ENCODE measurements around the gene ANGEL1. TPM values are rescaled to one million over a fixed set of nuclear protein-coding genes. Genes with fewer than 3 reads are reported as not detected.

The ANGEL1 gene
- total and polyA plus RNA-seq, 2 of the 13 experiments (the other 11 are each of a cell fraction or from before 2014, with no cell fraction given), result 14.3 to 20.1 TPM

DNA sequence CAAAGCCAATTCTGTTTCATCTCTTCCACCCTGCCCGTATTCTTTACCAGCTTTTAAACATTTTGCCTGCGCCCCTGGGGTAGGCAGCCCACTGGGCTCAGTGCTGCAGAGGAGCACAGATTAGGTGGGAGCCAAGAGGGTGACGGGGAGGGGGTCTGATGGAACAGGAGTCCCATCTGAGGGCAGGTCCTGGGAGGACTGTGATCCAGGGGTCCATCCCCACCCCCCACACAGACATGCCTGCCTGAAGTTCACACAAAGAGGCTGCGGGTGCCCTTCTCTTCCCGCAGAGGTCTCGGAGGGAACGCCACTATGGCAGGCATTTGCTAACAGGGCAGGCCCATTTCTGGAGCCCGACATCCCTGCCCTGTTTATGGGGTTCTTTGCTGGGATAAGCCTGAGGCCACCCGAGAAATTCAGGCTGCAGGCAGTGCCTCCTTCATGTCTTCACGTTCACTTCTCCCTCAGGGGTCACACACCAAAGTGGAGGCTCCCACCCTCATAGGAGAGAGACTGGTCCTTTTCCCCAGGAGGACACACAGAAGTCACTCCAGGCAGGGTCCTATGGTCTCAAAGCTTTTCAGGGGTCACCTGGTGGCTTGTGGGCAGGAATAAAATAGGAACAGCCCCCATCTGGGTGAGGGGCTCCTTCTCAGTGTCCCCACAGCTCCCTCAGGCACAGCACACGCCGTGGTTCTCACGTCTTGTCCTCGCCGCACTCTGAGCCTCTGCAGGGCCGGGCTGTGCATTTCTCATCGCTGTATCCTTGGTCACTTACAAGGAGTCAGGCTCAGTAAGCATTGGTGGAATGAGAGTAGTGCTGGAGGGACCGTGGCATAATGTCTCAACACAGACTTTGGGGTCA lies 38.5 kb downstream of the ANGEL1 start (continued):
- TF ChIP-seq MYNN (CRISPR knock-in tag; IDR thresholded peaks at IDR 0.05; ENCODE audit: low read depth), result no peak
- TF ChIP-seq, protein P1, sequence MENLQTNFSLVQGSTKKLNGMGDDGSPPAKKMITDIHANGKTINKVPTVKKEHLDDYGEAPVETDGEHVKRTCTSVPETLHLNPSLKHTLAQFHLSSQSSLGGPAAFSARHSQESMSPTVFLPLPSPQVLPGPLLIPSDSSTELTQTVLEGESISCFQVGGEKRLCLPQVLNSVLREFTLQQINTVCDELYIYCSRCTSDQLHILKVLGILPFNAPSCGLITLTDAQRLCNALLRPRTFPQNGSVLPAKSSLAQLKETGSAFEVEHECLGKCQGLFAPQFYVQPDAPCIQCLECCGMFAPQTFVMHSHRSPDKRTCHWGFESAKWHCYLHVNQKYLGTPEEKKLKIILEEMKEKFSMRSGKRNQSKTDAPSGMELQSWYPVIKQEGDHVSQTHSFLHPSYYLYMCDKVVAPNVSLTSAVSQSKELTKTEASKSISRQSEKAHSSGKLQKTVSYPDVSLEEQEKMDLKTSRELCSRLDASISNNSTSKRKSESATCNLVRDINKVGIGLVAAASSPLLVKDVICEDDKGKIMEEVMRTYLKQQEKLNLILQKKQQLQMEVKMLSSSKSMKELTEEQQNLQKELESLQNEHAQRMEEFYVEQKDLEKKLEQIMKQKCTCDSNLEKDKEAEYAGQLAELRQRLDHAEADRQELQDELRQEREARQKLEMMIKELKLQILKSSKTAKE (CRISPR knock-in tag; IDR thresholded peaks at IDR 0.05; ENCODE audit: borderline replicate concordance), result no peak

DNA sequence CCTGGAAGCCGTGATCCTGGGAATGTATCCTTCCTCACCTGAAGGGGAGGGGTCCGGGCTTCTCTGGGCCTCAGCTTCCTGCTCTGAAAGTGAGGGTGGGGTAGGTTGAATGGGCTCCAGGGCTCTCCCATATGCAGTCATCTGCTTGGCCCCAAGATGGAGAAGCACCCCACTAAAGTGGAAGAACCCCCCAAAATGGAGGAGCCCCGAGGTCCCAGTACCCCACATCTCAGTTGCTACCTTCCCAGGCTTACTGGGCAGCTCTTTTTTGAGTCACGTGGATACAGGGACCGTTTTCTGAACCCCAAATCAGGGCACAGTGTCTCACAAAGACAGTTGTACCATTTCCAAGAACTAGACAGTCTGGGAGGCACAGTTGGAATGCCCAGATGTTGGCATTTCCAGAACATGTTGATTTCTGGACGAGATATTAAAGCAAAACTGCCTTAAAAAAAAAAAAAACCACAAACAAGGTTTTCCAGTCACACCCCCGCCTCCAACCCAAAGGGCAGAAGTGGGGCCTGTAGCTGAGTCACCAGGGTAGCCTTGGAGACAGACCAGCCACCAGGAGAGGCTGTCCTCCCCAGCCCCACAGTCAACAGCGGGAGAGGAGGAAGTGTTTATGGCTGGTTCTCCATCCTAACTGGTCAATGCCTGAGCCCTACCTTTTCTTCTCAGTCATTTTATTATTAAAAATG lies 39.3 kb downstream of the ANGEL1 start:
- WGBS (ENCODE audit: low lambda C conversion rate), result 0% methylated on average over 7 of the region's 8 CpGs
- FAIRE-seq (no peak), ATAC-seq (peak; percentile 49), DNase-seq (ENCODE audit: low spot score) (peak; percentile 41)
- intact Hi-C loops (cut with micrococcal nuclease; ENCODE audit: unreplicated experiment), result no loop called here
- Histone ChIP-seq H2AFZ (ENCODE audit: low read length) (peak overlapping the region; percentile 23), H3K4me2 (ENCODE audit: low read depth, low read length) (peak overlapping the region; percentile 86), H3K36me3 (replicated peaks in 1 of 2; ENCODE audit: control insufficient read depth in 1 of 2, insufficient read depth in 2 of 2, low read length in 2 of 2) (no peaks in the 10 kb centered on the region), H3K27me3 (ENCODE audit: control insufficient read depth in 1 of 2, insufficient read depth in 2 of 2, low read length in 2 of 2) (peaks cover 0 to 8% of the 10 kb centered on the region in 2 experiments; a peak in 1 of 5 replicates), H3K9ac (ENCODE audit: insufficient read depth, low read depth, low read length) (no peak overlapping the region), H3K9me3 (ENCODE audit: low read length) (no peaks in the 10 kb centered on the region), H3K4me1 (ENCODE audit: insufficient read depth, low read length) (peaks cover 29% of the 10 kb centered on the region), H4K20me1 (ENCODE audit: insufficient read depth, low read length) (no peaks in the 10 kb centered on the region), H3K27ac (ENCODE audit: extremely low read length, insufficient read depth, low read length) (no peak overlapping the region), H3K4me3 (replicated peaks in 1 of 3; ENCODE audit: insufficient read depth in 1 of 3, low read depth in 2 of 3, low read length in 3 of 3) (peak overlapping the region in 2 of 3 experiments; percentile 23 to 61; a peak in 2 of 6 replicates), H3K79me2 (ENCODE audit: insufficient read depth, low read length) (no peaks in the 10 kb centered on the region)
- CTCF ChIA-PET (ENCODE audit: low intra/inter-chr PET ratio, low total read pairs), result no interaction called here
- BruUV-seq (replicated peaks), result no TSS peak
- POLR2A ChIA-PET, result interaction anchor here (1.3 to 1.4 kb wide), 2 partner anchors 11 to 12 kb away, joined by 4 to 5 read pairs; partner anchors contain the start of gene VASH1
- in situ Hi-C loops (cut with HindIII; ENCODE audit: extremely low pct_ligation_motif_present, low pct_unique_long_range_greater_than_20kb), result no loop called here
- TF ChIP-seq GABPB1 (CRISPR knock-in tag; IDR thresholded peaks at IDR 0.05), result 0 out of 2 replicates have a peak, but pooled peaks have one; percentile 0
- no peak for TF ChIP-seq SMAD1 (CRISPR knock-in tag; IDR thresholded peaks at IDR 0.05; ENCODE audit: borderline replicate concordance, low read depth)
- TF ChIP-seq FOSL2 (CRISPR knock-in tag; IDR thresholded peaks at IDR 0.05), result peak; percentile 76
- peak; percentile 31; the same call in 1 of the 2 replicates for TF ChIP-seq RFX3 (CRISPR knock-in tag; IDR thresholded peaks at IDR 0.05)
- no peak for TF ChIP-seq PHF21A (CRISPR knock-in tag; IDR thresholded peaks at IDR 0.05)

Measured in HepG2 (cell line).